ENCODE results near the gene GLP2R. TPM values are rescaled to one million over a fixed set of nuclear protein-coding genes. Genes with fewer than 3 reads are reported as not detected.
A peak's percentile ranks its signal among the peaks of the same experiment; 100 is the strongest.
"Not testable (repeated sequence)": the region's sequence is repeated elsewhere in the genome, so short reads cannot be mapped to it uniquely, and the experiment has no call there.

Gene GLP2R
- total RNA-seq, 1 experiment from 2014 or later, result not detected

DNA sequence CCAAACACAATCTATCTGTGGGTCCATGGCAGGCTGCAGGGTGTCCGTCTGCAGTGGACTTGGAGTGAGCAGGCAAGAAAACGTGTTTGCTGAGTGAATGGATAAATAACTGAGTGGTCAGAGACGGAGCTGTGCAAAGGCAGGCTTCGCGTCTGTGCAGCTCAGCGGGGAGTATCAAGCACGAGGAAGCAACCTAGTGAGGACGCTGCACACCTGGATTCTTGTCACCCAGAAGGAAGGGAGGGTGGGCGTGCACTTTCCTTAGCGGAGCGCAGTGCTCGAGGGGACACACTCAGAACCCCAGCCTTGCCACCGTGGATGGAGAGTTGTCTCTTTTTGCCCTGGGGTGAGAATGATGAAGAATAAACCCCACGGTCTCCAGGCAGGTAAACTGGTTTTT, 80.9 kb downstream of the GLP2R start:
- Histone ChIP-seq H3K36me3 (replicated peaks; ENCODE audit: control insufficient read depth, insufficient read depth, low read length) (no peaks in the 10 kb centered on the region), H3K4me3 (ENCODE audit: insufficient read depth, low read depth, low read length) (no peak overlapping the region), H3K27me3 (ENCODE audit: control insufficient read depth, insufficient read depth, low read length) (no peaks in the 10 kb centered on the region)
- DNase-seq, result no peak

DNA sequence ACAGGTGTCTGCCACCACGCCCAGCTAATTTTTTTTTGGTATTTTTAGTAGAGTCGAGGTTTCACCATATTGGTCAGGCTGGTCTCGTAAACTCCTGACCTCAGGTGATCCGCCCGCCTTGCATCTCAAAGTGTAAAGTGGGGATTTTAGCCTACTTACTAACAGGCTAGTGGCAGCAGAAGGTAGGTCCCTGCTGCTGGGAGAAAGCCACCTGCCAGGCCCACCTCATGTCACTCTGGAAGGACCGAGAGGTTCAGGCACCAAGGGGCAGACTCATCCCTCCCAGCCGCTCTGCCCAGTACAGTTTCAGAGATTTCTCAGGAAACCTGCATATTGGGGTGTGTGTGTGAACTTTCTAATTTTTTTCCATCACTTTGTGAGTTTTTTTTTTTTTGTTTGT, 81.4 kb downstream of the GLP2R start:
- H3K36me3 ChIP-seq (replicated peaks; ENCODE audit: control insufficient read depth, insufficient read depth, low read length), result no peaks in the 10 kb centered on the region
- DNase-seq, result no peak

DNA sequence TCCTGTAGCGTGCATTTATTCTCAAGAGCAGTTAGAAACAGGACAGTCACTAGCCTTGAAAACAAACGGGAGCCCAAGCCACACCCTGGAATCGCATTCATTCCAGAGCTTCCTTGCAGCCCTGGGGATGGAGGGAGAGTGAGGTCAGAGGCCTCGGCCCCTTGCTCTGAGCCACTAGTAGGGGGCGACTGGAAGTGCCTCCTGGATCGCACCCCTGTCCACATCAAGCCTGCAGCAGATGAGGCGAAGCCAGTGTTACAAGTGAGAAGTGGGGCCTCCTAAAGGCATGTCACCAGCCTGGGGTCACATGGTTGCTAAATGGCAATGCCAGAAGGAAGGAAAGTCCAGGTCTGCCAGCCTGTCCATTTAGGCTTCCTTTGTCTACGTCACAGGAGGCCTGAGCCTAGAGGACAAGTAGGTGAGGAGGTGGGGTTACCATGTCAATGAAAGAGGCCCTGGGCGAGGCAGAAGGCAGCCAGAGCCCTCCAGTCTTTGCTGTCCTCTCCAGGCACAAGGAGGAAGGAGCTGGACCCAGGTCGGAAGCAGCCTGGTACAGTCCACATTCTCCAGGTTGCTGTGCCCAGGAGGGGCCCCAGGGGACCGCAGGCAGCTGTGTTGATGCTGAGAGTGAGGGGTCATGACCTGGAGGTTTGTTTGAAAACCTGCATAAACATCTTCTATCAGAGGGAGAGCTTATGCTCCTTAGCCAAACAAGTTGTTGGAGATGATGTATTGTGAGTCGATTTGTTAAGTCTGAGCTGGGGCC, 82.3 kb downstream of the GLP2R start:
- H3K27me3 ChIP-seq (ENCODE audit: control insufficient read depth, insufficient read depth, low read length), result no peaks in the 10 kb centered on the region
- H3K36me3 ChIP-seq (replicated peaks; ENCODE audit: control insufficient read depth, insufficient read depth, low read length), result no peaks in the 10 kb centered on the region
- H3K4me3 ChIP-seq (ENCODE audit: insufficient read depth, low read depth, low read length), result no peak overlapping the region
- DNase-seq, result peak; percentile 67

More for the DNA sequence above, 81.4 kb downstream of the GLP2R start:
- Histone ChIP-seq H3K4me3 (ENCODE audit: insufficient read depth, low read depth, low read length) (no peak overlapping the region), H3K27me3 (ENCODE audit: control insufficient read depth, insufficient read depth, low read length) (no peaks in the 10 kb centered on the region)

DNA sequence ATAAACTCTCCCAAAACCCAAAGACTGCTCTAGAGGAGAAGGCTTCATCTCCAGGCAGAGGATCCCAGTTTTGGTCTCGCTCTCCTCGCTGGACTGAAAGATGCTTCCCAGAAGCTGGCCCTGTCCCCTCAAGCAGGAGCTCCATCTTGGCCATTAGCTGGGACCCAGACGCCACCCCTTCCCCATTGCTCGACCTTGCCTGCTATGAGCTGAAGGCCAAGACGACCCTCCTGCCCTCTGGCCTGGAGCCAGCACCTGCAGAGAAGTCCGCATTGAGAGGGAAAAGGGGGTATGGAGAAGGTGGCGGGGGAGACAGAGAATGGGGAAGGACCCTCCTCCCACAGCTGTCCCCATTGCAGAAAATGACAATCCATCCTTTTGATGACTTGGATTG, 82.9 kb downstream of the GLP2R start:
- no peaks in the 10 kb centered on the region for H3K27me3 ChIP-seq (ENCODE audit: control insufficient read depth, insufficient read depth, low read length)
- no peak for DNase-seq
- no peaks in the 10 kb centered on the region for H3K36me3 ChIP-seq (replicated peaks; ENCODE audit: control insufficient read depth, insufficient read depth, low read length)
- no peak overlapping the region for H3K4me3 ChIP-seq (ENCODE audit: insufficient read depth, low read depth, low read length)

DNA sequence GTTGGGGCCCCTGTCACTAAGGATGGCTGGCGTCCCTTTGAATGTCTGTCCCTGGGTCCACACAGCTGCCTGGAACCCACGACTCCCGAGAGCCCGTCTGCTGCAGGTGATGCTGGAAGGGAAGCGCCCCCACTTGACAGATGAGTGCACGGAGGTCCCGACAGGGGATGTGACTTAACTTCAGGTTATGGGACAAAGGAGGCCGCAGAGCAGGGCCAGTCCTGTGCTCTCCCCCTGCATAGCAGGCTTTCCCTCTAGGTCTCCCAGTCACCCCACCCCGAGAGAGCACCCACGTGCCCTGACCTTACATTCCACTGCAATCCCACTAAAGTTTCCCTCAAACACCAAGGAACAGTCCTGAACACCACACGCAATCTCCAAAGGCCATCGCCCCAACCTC, 85.4 kb downstream of the GLP2R start:
- Histone ChIP-seq H3K27me3 (ENCODE audit: control insufficient read depth, insufficient read depth, low read length) (no peaks in the 10 kb centered on the region), H3K4me3 (ENCODE audit: insufficient read depth, low read depth, low read length) (no peak overlapping the region), H3K36me3 (replicated peaks; ENCODE audit: control insufficient read depth, insufficient read depth, low read length) (no peaks in the 10 kb centered on the region)
- DNase-seq, result no peak

DNA sequence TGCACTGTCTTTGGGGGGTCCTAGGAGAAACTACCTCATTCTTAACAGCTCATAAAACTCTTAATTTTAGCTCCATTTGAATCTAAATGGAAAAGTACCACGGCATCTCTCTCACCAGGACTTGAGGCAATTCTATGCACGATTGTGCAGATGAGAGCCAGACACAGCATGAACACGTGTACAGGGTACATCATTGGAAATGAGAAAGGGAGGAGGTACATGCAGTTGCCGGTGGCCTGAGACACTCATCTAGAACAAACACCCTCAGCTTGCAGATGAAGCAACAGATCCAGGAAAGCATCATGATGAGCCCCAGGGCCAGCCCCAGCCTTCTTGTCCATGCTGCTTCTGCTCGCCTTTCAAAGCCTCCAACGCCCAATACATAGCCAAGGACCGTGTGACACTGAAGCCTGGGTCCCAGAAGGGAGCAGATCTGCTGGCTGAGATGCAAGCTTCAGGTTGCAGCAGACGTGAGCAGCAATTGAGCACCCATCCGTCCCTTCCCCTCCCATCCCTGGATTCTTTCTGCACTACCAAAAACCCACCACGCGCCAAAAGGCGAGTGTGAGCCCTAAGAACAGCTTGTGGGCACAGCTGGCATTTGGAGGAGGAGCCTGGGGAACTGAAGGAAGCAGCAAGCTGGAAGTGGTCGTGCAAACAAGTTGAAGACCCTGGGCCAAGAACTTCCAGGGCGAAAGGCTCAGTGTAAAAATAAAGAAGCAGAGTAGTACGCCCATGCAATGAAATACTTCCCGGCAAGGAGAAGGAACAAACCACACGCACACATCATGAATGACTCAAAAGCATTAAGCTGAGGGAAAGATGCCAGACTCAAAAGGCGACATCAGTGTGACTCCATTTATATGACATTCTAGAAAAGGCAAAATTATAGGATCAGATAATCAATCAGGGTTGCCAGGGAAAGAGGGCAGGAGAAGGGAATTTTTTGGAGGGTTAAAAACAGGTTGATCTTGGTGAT, 86.7 kb downstream of the GLP2R start:
- Histone ChIP-seq H3K27me3 (ENCODE audit: control insufficient read depth, insufficient read depth, low read length) (no peaks in the 10 kb centered on the region), H3K36me3 (replicated peaks; ENCODE audit: control insufficient read depth, insufficient read depth, low read length) (no peaks in the 10 kb centered on the region), H3K4me3 (ENCODE audit: insufficient read depth, low read depth, low read length) (no peak overlapping the region)
- DNase-seq, result no peak

DNA sequence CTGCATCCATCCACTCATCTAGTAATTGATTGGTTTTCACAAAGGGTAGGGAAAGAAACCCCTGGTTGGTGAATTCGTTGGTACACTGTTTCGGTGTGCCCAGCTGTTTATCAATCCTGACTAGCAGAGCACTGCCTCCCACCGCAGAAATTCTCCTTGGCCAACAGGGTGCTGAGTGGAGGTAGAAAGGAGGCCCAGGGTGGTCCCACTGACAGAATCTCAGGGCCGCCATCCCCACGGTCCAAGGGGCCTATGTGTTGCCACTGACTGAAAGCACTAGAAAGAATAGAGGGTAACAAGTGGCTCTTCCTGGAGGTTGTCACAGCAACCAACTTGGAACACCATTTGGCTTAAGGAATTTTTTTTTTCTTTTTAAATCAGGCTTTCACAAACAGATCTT, 87.8 kb downstream of the GLP2R start:
- no peak for DNase-seq
- Histone ChIP-seq H3K36me3 (replicated peaks; ENCODE audit: control insufficient read depth, insufficient read depth, low read length) (no peaks in the 10 kb centered on the region), H3K4me3 (ENCODE audit: insufficient read depth, low read depth, low read length) (no peak overlapping the region)

DNA sequence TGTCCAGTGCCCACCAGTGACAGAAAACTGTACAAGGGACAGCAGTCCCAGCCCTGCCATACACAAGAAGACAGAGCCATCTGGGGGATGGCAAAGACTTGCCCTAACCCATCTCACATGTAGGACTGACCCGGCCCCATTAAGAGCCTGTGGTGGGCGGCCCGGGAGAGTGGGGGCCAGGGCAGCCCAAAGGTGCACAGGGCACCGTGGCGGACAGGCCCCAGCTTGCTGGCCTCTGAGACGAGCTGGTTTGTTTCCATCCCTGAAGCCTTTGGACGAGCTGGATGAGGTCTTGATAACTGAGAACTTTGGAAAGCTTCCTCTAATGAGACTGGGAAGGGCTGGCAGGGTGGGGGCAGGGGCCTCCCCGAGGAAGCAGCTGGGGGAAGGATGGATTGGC, 90.4 kb downstream of the GLP2R start:
- no peaks in the 10 kb centered on the region for H3K36me3 ChIP-seq (replicated peaks; ENCODE audit: control insufficient read depth, insufficient read depth, low read length)
- no peak for DNase-seq
- no peaks in the 10 kb centered on the region for H3K27me3 ChIP-seq (ENCODE audit: control insufficient read depth, insufficient read depth, low read length)
- no peak overlapping the region for H3K4me3 ChIP-seq (ENCODE audit: insufficient read depth, low read depth, low read length)

More for the DNA sequence above, 87.8 kb downstream of the GLP2R start:
- H3K27me3 ChIP-seq (ENCODE audit: control insufficient read depth, insufficient read depth, low read length), result no peaks in the 10 kb centered on the region

DNA sequence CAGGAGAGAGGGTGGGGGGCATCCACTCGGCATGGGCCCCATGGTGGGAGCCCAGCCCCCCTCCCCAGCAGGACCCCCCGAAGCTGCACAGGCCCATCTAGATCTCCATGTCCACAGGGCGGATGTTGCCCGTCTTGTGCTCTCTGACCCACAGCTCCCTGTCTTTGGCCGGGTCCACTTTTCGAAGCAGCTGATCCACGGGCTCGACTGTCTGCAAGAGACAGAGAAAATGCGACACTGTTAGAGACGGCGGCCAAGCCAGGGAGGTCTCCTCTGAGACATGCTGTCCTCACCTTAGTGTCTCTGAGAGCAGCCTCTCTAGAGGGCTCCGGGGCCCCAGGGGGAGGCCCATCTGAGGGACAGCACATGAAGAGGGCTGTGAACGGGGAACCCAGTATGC, 91.4 kb downstream of the GLP2R start:
- H3K36me3 ChIP-seq (replicated peaks; ENCODE audit: control insufficient read depth, insufficient read depth, low read length), result no peaks in the 10 kb centered on the region
- no peak for DNase-seq
- no peaks in the 10 kb centered on the region for H3K27me3 ChIP-seq (ENCODE audit: control insufficient read depth, insufficient read depth, low read length)
- no peak overlapping the region for H3K4me3 ChIP-seq (ENCODE audit: insufficient read depth, low read depth, low read length)

DNA sequence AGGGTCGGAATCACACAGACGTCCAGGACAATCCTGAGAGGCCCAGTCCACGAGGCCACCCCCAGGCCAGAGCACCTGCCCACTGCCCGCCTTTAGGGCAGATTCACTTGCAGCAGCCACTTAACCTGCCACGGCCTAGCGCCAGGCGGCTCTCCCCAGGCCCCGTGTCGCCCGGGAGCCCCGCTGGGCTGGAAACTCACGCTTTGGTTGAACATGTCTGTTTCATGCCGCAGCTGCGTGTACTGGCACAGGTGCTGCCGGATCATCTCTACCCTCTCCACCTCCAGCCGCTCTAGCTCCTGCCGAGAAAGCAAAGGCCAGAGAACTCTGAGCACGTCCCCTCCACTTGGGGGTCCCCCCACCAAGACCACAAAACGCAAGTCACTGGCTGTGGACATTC, 92.1 kb downstream of the GLP2R start:
- Histone ChIP-seq H3K36me3 (replicated peaks; ENCODE audit: control insufficient read depth, insufficient read depth, low read length) (no peaks in the 10 kb centered on the region), H3K4me3 (ENCODE audit: insufficient read depth, low read depth, low read length) (no peak overlapping the region)
- DNase-seq, result no peak

DNA sequence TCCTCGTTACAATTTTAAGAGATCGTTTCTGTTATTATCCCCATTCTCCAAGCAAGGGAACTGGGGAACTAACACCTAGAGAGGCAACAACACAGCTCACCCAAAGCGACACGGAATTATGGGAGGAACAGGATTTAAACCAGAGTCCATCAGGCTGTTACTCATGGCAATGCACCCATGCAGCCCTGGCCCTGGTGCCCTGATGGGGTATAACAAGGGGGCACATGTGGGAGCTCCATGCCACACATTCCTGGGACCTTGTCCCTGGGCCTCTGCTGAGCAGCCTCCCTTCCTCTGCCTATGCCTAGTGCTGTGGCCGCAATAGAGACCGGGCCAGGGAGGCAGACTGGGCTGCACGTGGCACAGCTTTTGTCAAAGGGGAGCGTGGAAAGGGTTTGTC, 92.6 kb downstream of the GLP2R start:
- Histone ChIP-seq H3K27me3 (ENCODE audit: control insufficient read depth, insufficient read depth, low read length) (no peaks in the 10 kb centered on the region), H3K4me3 (ENCODE audit: insufficient read depth, low read depth, low read length) (no peak overlapping the region), H3K36me3 (replicated peaks; ENCODE audit: control insufficient read depth, insufficient read depth, low read length) (no peaks in the 10 kb centered on the region)
- no peak for DNase-seq

More for the DNA sequence above, 92.1 kb downstream of the GLP2R start:
- H3K27me3 ChIP-seq (ENCODE audit: control insufficient read depth, insufficient read depth, low read length), result no peaks in the 10 kb centered on the region

DNA sequence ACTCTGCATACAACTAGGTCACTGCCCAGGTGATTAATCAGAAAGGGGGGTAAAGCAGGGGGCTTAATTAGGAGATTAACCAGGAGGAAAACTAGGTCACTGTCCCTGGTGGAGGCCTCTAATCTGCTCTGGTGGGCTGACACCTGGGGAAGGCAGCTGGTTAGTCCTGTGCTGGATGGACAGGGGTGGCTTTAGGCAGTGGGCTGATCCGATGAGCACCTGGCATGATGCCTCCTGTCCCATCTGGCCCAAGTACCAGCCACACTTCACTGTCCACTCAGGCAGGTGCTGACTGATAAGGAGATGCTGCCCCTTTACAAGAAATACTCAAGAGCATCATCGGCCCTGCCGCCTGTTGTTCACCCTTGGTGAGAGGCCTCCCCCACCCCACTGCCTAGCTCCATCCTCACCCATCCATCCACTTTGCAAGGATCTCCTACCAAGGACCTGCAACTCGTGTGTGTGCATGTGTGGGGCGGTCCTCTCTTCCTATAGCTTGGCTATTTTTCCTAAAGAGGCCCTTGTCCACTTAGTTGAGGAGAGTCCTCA, 93.2 kb downstream of the GLP2R start:
- no peaks in the 10 kb centered on the region for H3K27me3 ChIP-seq (ENCODE audit: control insufficient read depth, insufficient read depth, low read length)
- DNase-seq, result no peak
- H3K36me3 ChIP-seq (replicated peaks; ENCODE audit: control insufficient read depth, insufficient read depth, low read length), result no peaks in the 10 kb centered on the region
- H3K4me3 ChIP-seq (ENCODE audit: insufficient read depth, low read depth, low read length), result no peak overlapping the region

DNA sequence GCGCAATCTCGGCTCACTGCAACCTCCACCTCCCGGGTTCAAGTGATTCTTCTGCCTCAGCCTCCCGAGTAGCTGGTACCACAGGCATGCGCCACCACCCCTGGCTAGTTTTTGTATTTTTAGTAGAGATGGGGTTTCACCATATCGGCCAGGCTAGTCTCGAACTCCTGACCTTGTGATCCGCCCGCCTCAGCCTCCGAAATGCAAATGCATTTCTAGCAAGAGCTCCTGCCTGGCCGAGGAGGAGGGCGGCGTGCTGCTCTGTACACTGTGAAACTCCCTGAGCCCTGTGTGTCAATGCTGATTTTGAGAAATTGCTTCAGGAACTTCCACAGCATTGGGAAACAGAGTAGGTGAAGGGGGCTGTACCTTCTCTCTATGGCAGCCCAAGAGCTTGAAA, 95.5 kb downstream of the GLP2R start:
- H3K27me3 ChIP-seq (ENCODE audit: control insufficient read depth, insufficient read depth, low read length); DNase-seq; H3K36me3 ChIP-seq (replicated peaks; ENCODE audit: control insufficient read depth, insufficient read depth, low read length); H3K4me3 ChIP-seq (ENCODE audit: insufficient read depth, low read depth, low read length): not testable (repeated sequence)

DNA sequence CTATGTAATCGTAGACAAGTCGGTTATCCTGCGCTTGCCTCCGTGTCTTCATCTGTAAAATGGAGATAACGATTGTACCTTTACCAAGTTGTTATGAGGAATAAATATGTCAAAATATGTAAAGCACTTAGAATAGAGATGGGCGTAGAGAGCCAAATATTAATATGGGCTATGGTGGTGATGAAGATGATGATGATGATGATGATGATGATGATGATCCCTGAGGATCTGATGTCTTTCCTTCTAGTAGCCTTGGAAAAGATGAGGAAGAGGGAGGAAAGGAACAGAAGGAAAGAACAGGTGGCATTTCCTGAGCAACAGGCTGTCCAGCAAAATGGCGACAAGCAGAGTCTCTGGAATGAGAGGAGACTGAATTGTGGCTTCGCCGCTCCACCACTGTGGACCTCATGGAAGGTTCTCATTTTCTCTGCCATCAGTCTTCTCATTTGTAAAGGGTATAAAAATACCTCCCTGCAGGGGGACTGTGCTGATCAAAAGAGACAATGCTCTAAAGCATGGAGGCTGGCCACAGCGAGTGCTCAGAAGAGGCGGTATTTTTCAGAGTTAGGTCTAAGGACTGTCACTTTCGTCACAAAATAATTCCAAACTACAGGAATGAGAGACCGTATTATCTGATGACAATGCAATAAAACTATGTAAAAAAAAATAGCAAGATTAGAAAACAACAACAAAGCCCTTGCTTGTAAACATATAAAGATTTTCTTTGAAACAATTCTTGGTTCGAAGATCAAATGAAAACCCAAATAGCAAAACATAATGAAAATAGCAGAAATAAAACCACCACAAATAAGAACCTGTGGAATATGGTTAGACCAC, 96.5 kb downstream of the GLP2R start:
- H3K4me3 ChIP-seq (ENCODE audit: insufficient read depth, low read depth, low read length), result no peak overlapping the region
- DNase-seq, result no peak
- no peaks in the 10 kb centered on the region for H3K36me3 ChIP-seq (replicated peaks; ENCODE audit: control insufficient read depth, insufficient read depth, low read length)
- H3K27me3 ChIP-seq (ENCODE audit: control insufficient read depth, insufficient read depth, low read length), result no peaks in the 10 kb centered on the region
